ENCODE measurements around the gene TM2D3. TPM values are rescaled to one million over a fixed set of nuclear protein-coding genes. Genes with fewer than 3 reads are reported as not detected.

Gene TM2D3
- total and polyA plus RNA-seq, 4 donors, result 22.0 to 44.1 (median 37.9) TPM

DNA sequence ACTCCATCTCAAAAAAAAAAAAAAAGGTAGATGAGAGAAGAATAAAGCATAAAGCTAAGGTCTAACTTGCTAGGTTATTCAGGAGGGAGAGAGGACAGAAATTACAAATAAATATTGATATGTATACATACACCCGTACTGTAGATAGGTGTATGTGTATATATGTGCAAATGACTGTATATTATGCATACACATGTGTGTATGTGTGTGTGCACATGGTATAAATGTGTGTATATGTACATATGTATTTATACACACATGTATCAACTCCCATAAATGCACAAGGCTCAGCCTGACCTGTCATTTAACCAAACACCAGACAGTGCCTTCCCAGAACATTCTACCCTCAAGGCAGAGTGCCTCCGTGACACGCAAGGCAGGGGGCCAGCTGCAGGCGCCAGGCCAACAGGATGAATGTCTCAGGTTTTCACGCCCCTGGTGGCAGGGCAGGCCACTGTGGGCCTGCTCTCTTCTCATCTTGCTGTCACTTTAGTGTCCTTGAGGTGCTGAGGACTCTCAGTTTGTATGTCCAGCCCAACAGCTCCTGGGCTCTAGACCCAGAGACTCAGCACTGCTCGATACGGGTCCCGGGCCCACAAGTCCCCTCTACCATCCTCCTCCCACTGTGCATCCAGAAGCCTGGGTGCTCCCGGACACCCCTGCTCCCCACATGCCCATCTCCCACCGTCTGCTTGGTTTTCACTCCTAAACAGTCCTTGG is 40.4 kb downstream of the TM2D3 start:
- H3K4me1 ChIP-seq (ENCODE audit: control insufficient read depth in 4 of 4, insufficient read depth in 4 of 4, low read length in 3 of 4), result peaks cover 4 to 35% (median 22%) of the 10 kb centered on the region in 4 donors
- DNase-seq (ENCODE audit: low spot score), result no peak
- no peak overlapping the region for H3K4me3 ChIP-seq (ENCODE audit: low read depth in 1 of 3, low read length in 3 of 3)
- no peaks in the 10 kb centered on the region for H3K36me3 ChIP-seq (ENCODE audit: control insufficient read depth in 4 of 4, insufficient read depth in 3 of 4, low read depth in 1 of 4, low read length in 3 of 4)
- no peak overlapping the region for H3K27ac ChIP-seq (ENCODE audit: low read depth in 1 of 2, low read length in 2 of 2)
- no peak for TF ChIP-seq JUND (IDR thresholded peaks at IDR 0.05)
- no peak for TF ChIP-seq RAD21 (IDR thresholded peaks at IDR 0.05)
- TF ChIP-seq MAX (IDR thresholded peaks at IDR 0.05), result no peak
- TF ChIP-seq HNF4A (conservative IDR thresholded peaks at IDR 0.05), result no peak
- TF ChIP-seq HNF4G (IDR thresholded peaks at IDR 0.05), result no peak
- TF ChIP-seq NR2F2 (IDR thresholded peaks at IDR 0.05), result no peak
- no peak for TF ChIP-seq SP1 (IDR thresholded peaks at IDR 0.05)
- no peak for TF ChIP-seq GABPA (IDR thresholded peaks at IDR 0.05 in 1 of 2, conservative IDR thresholded peaks at IDR 0.05 in 1 of 2)
- no peak for TF ChIP-seq EGR1 (IDR thresholded peaks at IDR 0.05; ENCODE audit: low read depth in 2 of 2)
- TF ChIP-seq YY1 (IDR thresholded peaks at IDR 0.05), result no peak
- no peak for TF ChIP-seq CTCF (IDR thresholded peaks at IDR 0.05; ENCODE audit: low read depth, low read length, missing input control)
- TF ChIP-seq, protein P1, sequence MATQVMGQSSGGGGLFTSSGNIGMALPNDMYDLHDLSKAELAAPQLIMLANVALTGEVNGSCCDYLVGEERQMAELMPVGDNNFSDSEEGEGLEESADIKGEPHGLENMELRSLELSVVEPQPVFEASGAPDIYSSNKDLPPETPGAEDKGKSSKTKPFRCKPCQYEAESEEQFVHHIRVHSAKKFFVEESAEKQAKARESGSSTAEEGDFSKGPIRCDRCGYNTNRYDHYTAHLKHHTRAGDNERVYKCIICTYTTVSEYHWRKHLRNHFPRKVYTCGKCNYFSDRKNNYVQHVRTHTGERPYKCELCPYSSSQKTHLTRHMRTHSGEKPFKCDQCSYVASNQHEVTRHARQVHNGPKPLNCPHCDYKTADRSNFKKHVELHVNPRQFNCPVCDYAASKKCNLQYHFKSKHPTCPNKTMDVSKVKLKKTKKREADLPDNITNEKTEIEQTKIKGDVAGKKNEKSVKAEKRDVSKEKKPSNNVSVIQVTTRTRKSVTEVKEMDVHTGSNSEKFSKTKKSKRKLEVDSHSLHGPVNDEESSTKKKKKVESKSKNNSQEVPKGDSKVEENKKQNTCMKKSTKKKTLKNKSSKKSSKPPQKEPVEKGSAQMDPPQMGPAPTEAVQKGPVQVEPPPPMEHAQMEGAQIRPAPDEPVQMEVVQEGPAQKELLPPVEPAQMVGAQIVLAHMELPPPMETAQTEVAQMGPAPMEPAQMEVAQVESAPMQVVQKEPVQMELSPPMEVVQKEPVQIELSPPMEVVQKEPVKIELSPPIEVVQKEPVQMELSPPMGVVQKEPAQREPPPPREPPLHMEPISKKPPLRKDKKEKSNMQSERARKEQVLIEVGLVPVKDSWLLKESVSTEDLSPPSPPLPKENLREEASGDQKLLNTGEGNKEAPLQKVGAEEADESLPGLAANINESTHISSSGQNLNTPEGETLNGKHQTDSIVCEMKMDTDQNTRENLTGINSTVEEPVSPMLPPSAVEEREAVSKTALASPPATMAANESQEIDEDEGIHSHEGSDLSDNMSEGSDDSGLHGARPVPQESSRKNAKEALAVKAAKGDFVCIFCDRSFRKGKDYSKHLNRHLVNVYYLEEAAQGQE (IDR thresholded peaks at IDR 0.05), result no peak
- no peak for TF ChIP-seq FOXA1 (IDR thresholded peaks at IDR 0.05)
- TF ChIP-seq ATF3 (IDR thresholded peaks at IDR 0.05), result no peak
- 94% methylated on average over 10 of the region's 10 CpGs for WGBS
- no peak overlapping the region for H3K9ac ChIP-seq (ENCODE audit: low read depth in 1 of 2, low read length in 2 of 2)
- H3K9me3 ChIP-seq (ENCODE audit: control insufficient read depth in 4 of 4, low read length in 3 of 4), result no peaks in the 10 kb centered on the region
- no peaks in the 10 kb centered on the region for H3K27me3 ChIP-seq (ENCODE audit: control insufficient read depth in 4 of 4, insufficient read depth in 4 of 4, low read length in 3 of 4)

DNA sequence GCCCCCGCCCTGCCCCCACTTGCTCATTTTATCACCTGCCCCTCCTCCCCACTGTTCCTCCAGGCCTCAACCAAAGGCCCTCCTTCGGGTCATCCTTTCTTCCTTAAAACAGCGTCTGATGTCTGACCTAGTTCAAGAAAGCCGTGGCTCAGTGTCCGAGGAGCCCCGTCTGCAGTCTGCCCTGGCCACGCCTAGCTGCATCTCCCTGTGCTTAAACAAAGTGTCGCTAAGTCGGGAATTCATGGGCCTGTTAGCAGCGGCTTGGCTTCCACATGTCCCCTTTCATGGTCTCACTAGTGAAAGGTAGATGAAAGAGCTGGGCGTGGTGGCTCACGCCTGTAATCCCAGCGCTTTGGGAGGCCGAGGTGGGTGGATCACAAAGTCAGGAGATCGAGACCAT is 41.2 kb downstream of the TM2D3 start:
- WGBS, result 89% methylated on average over 15 of the region's 15 CpGs
- DNase-seq (ENCODE audit: low spot score), result no peak
- Histone ChIP-seq H3K4me1 (ENCODE audit: control insufficient read depth in 4 of 4, insufficient read depth in 4 of 4, low read length in 3 of 4) (peaks cover 4 to 30% (median 19%) of the 10 kb centered on the region in 4 donors), H3K36me3 (ENCODE audit: control insufficient read depth in 4 of 4, insufficient read depth in 3 of 4, low read depth in 1 of 4, low read length in 3 of 4) (no peaks in the 10 kb centered on the region), H3K9ac (ENCODE audit: low read depth in 1 of 2, low read length in 2 of 2) (no peak overlapping the region), H3K4me3 (ENCODE audit: low read depth in 1 of 3, low read length in 3 of 3) (no peak overlapping the region), H3K27me3 (ENCODE audit: control insufficient read depth in 4 of 4, insufficient read depth in 4 of 4, low read length in 3 of 4) (no peaks in the 10 kb centered on the region), H3K9me3 (ENCODE audit: control insufficient read depth in 4 of 4, low read length in 3 of 4) (no peaks in the 10 kb centered on the region), H3K27ac (ENCODE audit: low read depth in 1 of 2, low read length in 2 of 2) (no peak overlapping the region)
- no peak for TF ChIP-seq EGR1 (IDR thresholded peaks at IDR 0.05; ENCODE audit: low read depth in 2 of 2)
- TF ChIP-seq FOXA1 (IDR thresholded peaks at IDR 0.05), result no peak
- TF ChIP-seq CTCF (IDR thresholded peaks at IDR 0.05; ENCODE audit: low read depth, low read length, missing input control), result no peak
